Measurements from ENCODE around the gene HDHD3.

DNA sequence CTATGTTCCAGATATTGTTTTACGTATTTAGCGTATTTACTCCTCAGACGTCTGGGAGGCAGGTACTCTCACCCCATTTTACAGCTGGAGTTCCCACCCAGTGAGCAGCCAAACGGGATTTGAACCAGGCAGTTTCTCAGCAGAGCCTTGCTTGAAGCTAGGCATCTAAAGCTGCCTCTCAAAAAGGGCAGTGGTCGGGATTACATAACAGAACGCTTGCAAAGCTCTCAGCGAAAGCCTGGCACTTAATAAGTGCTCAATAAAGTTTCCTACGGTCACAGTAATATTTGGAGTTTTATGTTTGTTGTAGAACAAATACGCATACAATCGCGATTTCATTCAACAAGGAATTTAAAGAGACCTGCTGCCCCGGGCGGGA lies 27.7 kb downstream of the HDHD3 start:
- no peak for TF ChIP-seq POLR2A (IDR thresholded peaks at IDR 0.05; ENCODE audit: low read length)
- TF ChIP-seq GATA1 (IDR thresholded peaks at IDR 0.05; ENCODE audit: low read depth, low read length), result no peak
